Neuronal stem cell (in vitro differentiated cells): ENCODE data around the gene YBEY.

ENCODE experiments used
- DNase-seq: peaks from one replicate; pipeline ENCODE4 v3.0.0-alpha.2; 2013; ENCODE audit warnings: low spot score
- H2AFZ ChIP-seq: one replicate; pipeline ENCODE4 v1.6.1; 2013; ENCODE audit warnings: mild to moderate bottlenecking, low read length, inconsistent platforms
- H2AK5ac ChIP-seq: 2 replicates; pipeline ENCODE4 v1.6.1; 2013; ENCODE audit warnings: low read depth, mild to moderate bottlenecking, inconsistent platforms, low read length, moderate library complexity, mixed read lengths
- H2BK120ac ChIP-seq: 2 replicates; pipeline ENCODE4 v1.6.1; 2013; ENCODE audit warnings: low read depth, mild to moderate bottlenecking, inconsistent platforms, low read length, moderate library complexity, mixed read lengths
- H2BK12ac ChIP-seq: one replicate; pipeline ENCODE4 v1.6.1; 2013; ENCODE audit warnings: low read length, inconsistent platforms
- H2BK15ac ChIP-seq: 2 replicates; pipeline ENCODE4 v1.6.1; 2013; ENCODE audit warnings: mild to moderate bottlenecking, low read length, inconsistent platforms, mixed read lengths
- H2BK5ac ChIP-seq: one replicate; pipeline ENCODE4 v1.6.1; 2013; ENCODE audit warnings: inconsistent platforms, mild to moderate bottlenecking, low read length, moderate library complexity
- H3K14ac ChIP-seq: one replicate; pipeline ENCODE4 v1.6.1; 2013; ENCODE audit warnings: low read length, inconsistent platforms
- H3K18ac ChIP-seq: 2 replicates; pipeline ENCODE4 v1.6.1; 2013; ENCODE audit warnings: low read length, inconsistent platforms
- H3K23ac ChIP-seq: 2 replicates; pipeline ENCODE4 v1.6.1; 2013; ENCODE audit warnings: low read depth, mild to moderate bottlenecking, mixed read lengths, low read length, inconsistent platforms; ENCODE audit not compliant: poor library complexity
- H3K27ac ChIP-seq: replicated peaks from 3 replicates; pipeline ENCODE4 v1.5.1; 2013; ENCODE audit warnings: low read length, inconsistent platforms
- H3K27me3 ChIP-seq, 3 experiments: 2 replicates each; pipeline ENCODE4 v1.6.1; 2013; ENCODE audit warnings: low read length in 3 of 3, mild to moderate bottlenecking in 2 of 3, inconsistent platforms in 1 of 3, low read depth in 1 of 3, mixed read lengths in 1 of 3, moderate library complexity in 1 of 3; ENCODE audit not compliant: control insufficient read depth in 3 of 3, insufficient read depth in 3 of 3
- H3K36me3 ChIP-seq, 2 donors: replicated peaks in 1 of 2; 2 replicates each; pipeline ENCODE4 v1.6.1; 2013; ENCODE audit warnings: low read length in 2 of 2; ENCODE audit not compliant: control insufficient read depth in 2 of 2, insufficient read depth in 2 of 2
- H3K4ac ChIP-seq: 2 replicates; pipeline ENCODE4 v1.6.1; 2013; ENCODE audit warnings: inconsistent platforms, mild to moderate bottlenecking, low read length, moderate library complexity
- H3K4me1 ChIP-seq, 2 donors: 1 replicate in 1 of 2; 2 replicates in 1 of 2; pipeline ENCODE4 v1.6.1; 2013; ENCODE audit warnings: low read length in 2 of 2, low read depth in 1 of 2; ENCODE audit not compliant: control insufficient read depth in 2 of 2, insufficient read depth in 1 of 2
- H3K4me2 ChIP-seq: one replicate; pipeline ENCODE4 v1.6.1; 2013; ENCODE audit warnings: mild to moderate bottlenecking, low read length, inconsistent platforms; ENCODE audit not compliant: insufficient read depth, poor library complexity, severe bottlenecking
- H3K4me3 ChIP-seq, 2 donors: 2 replicates each; pipeline ENCODE4 v1.5.1; 2013; ENCODE audit warnings: low read length in 2 of 2, mild to moderate bottlenecking in 2 of 2, inconsistent platforms in 1 of 2, moderate library complexity in 1 of 2
- H3K79me1 ChIP-seq: one replicate; pipeline ENCODE4 v1.6.1; 2013; ENCODE audit warnings: low read depth, mild to moderate bottlenecking, inconsistent platforms, low read length, moderate library complexity
- H3K9ac ChIP-seq: one replicate; pipeline ENCODE4 v1.6.1; 2013; ENCODE audit warnings: mild to moderate bottlenecking, low read depth, low read length, inconsistent platforms; ENCODE audit not compliant: poor library complexity
- H3K9me3 ChIP-seq, 2 donors: replicated peaks in 1 of 2; 2 replicates each; pipeline versions ENCODE3 to v1.6.1; 2013; ENCODE audit warnings: low read length in 2 of 2, mild to moderate bottlenecking in 2 of 2, inconsistent platforms in 1 of 2, low read depth in 1 of 2, mixed read lengths in 1 of 2, moderate library complexity in 1 of 2; ENCODE audit not compliant: control insufficient read depth in 2 of 2, insufficient read depth in 1 of 2
- H4K8ac ChIP-seq: one replicate; pipeline ENCODE4 v1.6.1; 2013; ENCODE audit warnings: low read depth, mild to moderate bottlenecking, inconsistent platforms, low read length, moderate library complexity
- H4K91ac ChIP-seq: one replicate; pipeline ENCODE4 v1.6.1; 2013; ENCODE audit warnings: low read length, low read depth, mild to moderate bottlenecking, inconsistent platforms; ENCODE audit not compliant: poor library complexity
- WGBS, 2 donors: extraction: QIAGEN DNeasy Blood & Tissue Kit; methylation state at CpG; one replicate each; pipeline ENCODE4 v1.1.7; 2013; ENCODE audit warnings: missing lambda C conversion rate in 2 of 2, mixed read lengths in 1 of 2; ENCODE audit not compliant: insufficient read length in 2 of 2, insufficient replicate concordance in 1 of 2; ENCODE audit errors: extremely low coverage in 2 of 2; 5-methylcytosine and 5-hydroxymethylcytosine counted together

YBEY gene

DNA sequence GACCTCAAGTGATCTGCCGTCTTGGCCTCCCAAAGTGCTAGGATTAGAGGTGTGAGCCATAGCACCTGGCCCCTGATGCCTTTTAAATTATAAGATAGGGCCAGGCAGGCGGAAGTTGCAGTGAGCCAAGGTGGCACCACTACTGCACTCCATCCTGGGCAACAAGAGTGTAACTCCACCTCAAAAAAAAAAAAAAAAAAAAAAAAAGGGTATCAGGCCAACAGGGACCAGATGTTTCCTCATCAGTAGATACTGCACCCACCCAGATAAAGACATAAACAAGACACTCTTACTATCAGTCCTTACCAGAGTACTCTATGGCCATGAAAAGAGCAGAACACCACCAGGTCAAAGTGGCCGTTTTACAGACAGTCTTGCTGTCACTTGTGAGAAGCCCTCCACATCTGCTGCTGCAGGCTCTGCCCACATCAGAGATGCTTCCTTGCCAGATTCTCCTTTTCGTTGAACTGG lies 34.2 kb downstream of the YBEY start:
- H3K27me3 ChIP-seq, result no peaks in the 10 kb centered on the region
- no peak overlapping the region for H3K18ac ChIP-seq
- H3K4me1 ChIP-seq, result peaks cover 16 to 24% of the 10 kb centered on the region in 2 donors
- peaks cover 25 to 74% of the 10 kb centered on the region in 2 donors for H3K36me3 ChIP-seq
- H2BK5ac ChIP-seq, result no peak overlapping the region
- no peak overlapping the region for H3K4ac ChIP-seq
- H2AFZ ChIP-seq, result no peak overlapping the region
- no peak for DNase-seq
- H3K4me3 ChIP-seq, result peak overlapping the region in 1 of 2 donors; percentile 16
- no peak overlapping the region for H2BK12ac ChIP-seq
- H3K4me2 ChIP-seq, result no peak overlapping the region
- no peak overlapping the region for H4K91ac ChIP-seq
- H3K23ac ChIP-seq, result no peak overlapping the region
- WGBS, 2 donors, result no CpG with 5 or more reads among the region's 4 CpGs
- H3K79me1 ChIP-seq, result peaks cover 21% of the 10 kb centered on the region
- H3K9me3 ChIP-seq, result no peaks in the 10 kb centered on the region
- no peak overlapping the region for H3K9ac ChIP-seq
- H3K14ac ChIP-seq, result no peak overlapping the region
- no peak overlapping the region for H2AK5ac ChIP-seq
- H2BK15ac ChIP-seq, result no peak overlapping the region
- no peak overlapping the region for H4K8ac ChIP-seq
- H2BK120ac ChIP-seq, result no peak overlapping the region
- H3K27ac ChIP-seq, result no peak overlapping the region

DNA sequence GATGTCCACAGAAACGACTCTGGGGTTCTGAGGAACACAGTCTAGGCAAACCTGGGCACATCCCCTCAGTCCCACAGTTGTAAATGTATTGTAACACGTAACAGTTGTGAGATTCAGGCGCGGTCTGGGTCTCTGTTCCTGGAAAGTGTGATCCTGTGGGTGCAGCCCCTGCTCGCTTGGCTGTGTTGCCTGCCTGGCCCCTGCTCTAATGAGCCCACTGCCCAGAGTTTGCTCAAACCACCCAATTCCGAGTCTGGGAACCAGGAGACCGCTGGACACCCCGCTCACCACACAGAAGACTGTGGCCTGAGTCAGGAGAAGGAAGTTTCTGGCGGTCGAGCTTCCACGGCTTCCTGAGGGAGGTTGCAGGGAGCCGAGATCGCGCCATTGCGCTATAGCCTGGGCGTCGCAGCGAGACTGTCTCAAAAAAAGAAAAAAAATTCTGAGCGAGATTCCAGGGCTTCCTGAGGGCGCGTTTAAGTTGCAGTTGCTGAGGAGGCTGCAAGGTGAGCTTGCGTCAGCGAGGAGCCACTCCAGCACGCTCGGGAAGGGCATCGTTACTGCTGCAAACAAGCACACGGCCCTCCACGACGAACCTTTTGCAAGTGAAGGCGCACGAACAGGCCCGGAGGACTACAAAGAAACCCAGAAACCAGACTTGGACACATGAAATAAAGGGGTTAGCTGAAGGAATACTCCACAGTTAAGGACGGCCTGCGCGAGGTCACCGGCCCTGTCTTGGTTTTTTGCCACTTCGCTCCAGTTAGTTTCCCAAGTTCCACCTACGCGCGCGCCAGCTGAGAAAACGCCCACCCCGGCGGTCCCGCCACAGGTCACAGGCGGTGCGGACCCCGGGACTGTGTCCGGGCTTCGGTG lies 36.4 kb downstream of the YBEY start:
- Histone ChIP-seq H3K36me3 (peaks cover 14 to 65% of the 10 kb centered on the region in 2 donors), H3K27ac (no peak overlapping the region), H3K18ac (no peak overlapping the region), H2BK12ac (no peak overlapping the region), H4K8ac (no peak overlapping the region), H3K4me3 (peak overlapping the region; percentile 97 to 99), H2BK5ac (peak overlapping the region; percentile 21), H2BK120ac (no peak overlapping the region), H3K9me3 (no peaks in the 10 kb centered on the region), H3K4ac (peak overlapping the region; percentile 26), H4K91ac (no peak overlapping the region), H2BK15ac (no peak overlapping the region), H3K23ac (no peak overlapping the region), H3K27me3 (no peaks in the 10 kb centered on the region), H3K14ac (peak overlapping the region; percentile 83), H3K79me1 (peaks cover 17% of the 10 kb centered on the region), H3K9ac (peak overlapping the region; percentile 93), H2AFZ (peak overlapping the region; percentile 19), H3K4me1 (peaks cover 20 to 27% of the 10 kb centered on the region in 2 donors), H2AK5ac (peak overlapping the region; percentile 98), H3K4me2 (peak overlapping the region; percentile 88)
- no peak for DNase-seq
- WGBS, 2 donors, result no CpG with 5 or more reads among the region's 50 CpGs

DNA sequence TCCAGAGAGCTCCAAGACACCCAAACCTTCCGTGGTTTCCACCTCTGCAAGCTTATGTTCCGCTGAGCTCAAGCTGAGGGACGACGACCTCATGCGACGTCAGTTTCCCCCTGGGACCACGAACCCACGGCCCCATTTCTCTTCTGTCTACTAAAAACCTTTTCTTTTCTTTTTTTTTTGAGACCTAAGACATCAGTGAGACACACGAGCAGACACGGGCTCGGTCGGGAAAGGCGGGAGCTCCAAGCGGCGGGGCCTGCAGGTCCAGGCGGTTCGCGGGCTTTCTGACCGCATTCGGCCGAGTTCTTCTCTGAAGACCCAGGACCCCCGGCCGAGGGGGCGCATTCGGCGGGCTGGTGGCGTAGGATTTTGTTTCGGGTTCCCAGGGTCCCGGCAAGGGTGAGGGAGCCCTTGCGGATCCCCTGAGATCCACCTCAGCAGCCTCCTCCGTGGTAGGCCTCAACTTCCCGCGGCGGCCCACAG lies 37.1 kb downstream of the YBEY start:
- H3K4ac ChIP-seq, result peak overlapping the region; percentile 91
- H3K4me1 ChIP-seq, result peaks cover 20 to 22% of the 10 kb centered on the region in 2 donors
- H3K18ac ChIP-seq, result peak overlapping the region; percentile 98
- no peaks in the 10 kb centered on the region for H3K9me3 ChIP-seq
- no peaks in the 10 kb centered on the region for H3K27me3 ChIP-seq
- peak overlapping the region; percentile 88 for H3K4me2 ChIP-seq
- no peak overlapping the region for H4K8ac ChIP-seq
- H3K36me3 ChIP-seq, result peaks cover 17 to 65% of the 10 kb centered on the region in 2 donors
- no peak overlapping the region for H4K91ac ChIP-seq
- peak overlapping the region; percentile 88 for H2BK120ac ChIP-seq
- H3K9ac ChIP-seq, result peak overlapping the region; percentile 96
- H3K23ac ChIP-seq, result peak overlapping the region; percentile 98
- H3K79me1 ChIP-seq, result peaks cover 15% of the 10 kb centered on the region
- WGBS, 2 donors, result no CpG with 5 or more reads among the region's 34 CpGs
- H2BK15ac ChIP-seq, result no peak overlapping the region
- peak overlapping the region; percentile 21 for H2BK5ac ChIP-seq
- H2AK5ac ChIP-seq, result peak overlapping the region; percentile 98
- peak overlapping the region; percentile 97 to 99 for H3K4me3 ChIP-seq
- H3K27ac ChIP-seq, result peak overlapping the region; percentile 88
- no peak overlapping the region for H3K14ac ChIP-seq
- no peak overlapping the region for H2BK12ac ChIP-seq
- DNase-seq, result no peak
- peak overlapping the region; percentile 85 for H2AFZ ChIP-seq
